ENCODE data around the gene AMIGO2. TPM values are rescaled to one million over a fixed set of nuclear protein-coding genes. Genes with fewer than 3 reads are reported as not detected.

The AMIGO2 gene
- total and polyA plus RNA-seq, 9 of the 15 experiments (the other 6 are each of a cell fraction or from before 2014, with no cell fraction given), result 2.0 to 8.3 (median 3.8) TPM

DNA sequence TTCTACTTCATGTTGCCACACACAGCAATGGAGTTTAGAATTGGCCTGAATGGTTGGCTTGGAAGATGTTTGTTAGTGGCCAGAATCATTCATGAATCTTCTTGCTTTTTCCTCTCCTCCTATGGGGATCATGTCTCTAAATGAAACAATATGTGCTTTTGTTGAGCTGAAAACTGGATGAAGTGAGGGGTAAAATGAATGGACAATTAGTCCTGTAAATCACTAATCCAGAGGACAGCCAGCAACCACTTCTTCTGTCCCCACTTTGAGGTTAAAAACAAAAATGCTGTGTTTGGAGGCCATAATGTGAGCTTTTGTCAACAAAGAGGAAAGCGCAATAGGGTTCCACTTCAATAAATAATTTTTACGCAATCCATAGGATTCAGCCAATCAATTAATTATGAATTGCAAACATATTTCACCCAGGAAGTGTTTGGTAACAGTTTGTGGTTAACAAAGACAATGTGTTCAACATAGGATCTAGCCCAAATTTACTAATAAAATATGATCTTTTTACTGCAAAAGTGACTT lies 30.3 kb upstream of the AMIGO2 start:
- ChIA-PET POLR2A (interaction anchor here (0.6 kb wide), 1 partner anchor 8 kb away, joined by 3 read pairs; no protein-coding TSS in a partner anchor), CTCF (ENCODE audit: low intra/inter-chr PET ratio) (no interaction called here)
- WGBS (ENCODE audit: insufficient coverage, low coverage, missing lambda C conversion rate), result 85% methylated on average over 2 of the region's 2 CpGs
- H3K9me3 ChIP-seq (replicated peaks; ENCODE audit: control insufficient read depth, insufficient read depth, low read depth, low read length), result no peaks in the 10 kb centered on the region
- TF ChIP-seq LCOR (CRISPR knock-in tag; IDR thresholded peaks at IDR 0.05), result no peak
- no peak for TF ChIP-seq ZNF507 (tag; conservative IDR thresholded peaks at IDR 0.05)
- TF ChIP-seq, protein P1, sequence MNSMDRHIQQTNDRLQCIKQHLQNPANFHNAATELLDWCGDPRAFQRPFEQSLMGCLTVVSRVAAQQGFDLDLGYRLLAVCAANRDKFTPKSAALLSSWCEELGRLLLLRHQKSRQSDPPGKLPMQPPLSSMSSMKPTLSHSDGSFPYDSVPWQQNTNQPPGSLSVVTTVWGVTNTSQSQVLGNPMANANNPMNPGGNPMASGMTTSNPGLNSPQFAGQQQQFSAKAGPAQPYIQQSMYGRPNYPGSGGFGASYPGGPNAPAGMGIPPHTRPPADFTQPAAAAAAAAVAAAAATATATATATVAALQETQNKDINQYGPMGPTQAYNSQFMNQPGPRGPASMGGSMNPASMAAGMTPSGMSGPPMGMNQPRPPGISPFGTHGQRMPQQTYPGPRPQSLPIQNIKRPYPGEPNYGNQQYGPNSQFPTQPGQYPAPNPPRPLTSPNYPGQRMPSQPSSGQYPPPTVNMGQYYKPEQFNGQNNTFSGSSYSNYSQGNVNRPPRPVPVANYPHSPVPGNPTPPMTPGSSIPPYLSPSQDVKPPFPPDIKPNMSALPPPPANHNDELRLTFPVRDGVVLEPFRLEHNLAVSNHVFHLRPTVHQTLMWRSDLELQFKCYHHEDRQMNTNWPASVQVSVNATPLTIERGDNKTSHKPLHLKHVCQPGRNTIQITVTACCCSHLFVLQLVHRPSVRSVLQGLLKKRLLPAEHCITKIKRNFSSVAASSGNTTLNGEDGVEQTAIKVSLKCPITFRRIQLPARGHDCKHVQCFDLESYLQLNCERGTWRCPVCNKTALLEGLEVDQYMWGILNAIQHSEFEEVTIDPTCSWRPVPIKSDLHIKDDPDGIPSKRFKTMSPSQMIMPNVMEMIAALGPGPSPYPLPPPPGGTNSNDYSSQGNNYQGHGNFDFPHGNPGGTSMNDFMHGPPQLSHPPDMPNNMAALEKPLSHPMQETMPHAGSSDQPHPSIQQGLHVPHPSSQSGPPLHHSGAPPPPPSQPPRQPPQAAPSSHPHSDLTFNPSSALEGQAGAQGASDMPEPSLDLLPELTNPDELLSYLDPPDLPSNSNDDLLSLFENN (IDR thresholded peaks at IDR 0.05; ENCODE audit: low read depth in 2 of 2, low read length in 2 of 2), result no peak
- TF ChIP-seq HDAC3 (IDR thresholded peaks at IDR 0.05; ENCODE audit: borderline replicate concordance, partially characterized antibody), result no peak
- no peak for TF ChIP-seq TARDBP (IDR thresholded peaks at IDR 0.05)
- TF ChIP-seq ETV1 (tag; conservative IDR thresholded peaks at IDR 0.05; ENCODE audit: low read depth), result no peak
- TF ChIP-seq TCFL5 (CRISPR knock-in tag; conservative IDR thresholded peaks at IDR 0.05), result no peak
- TF ChIP-seq ZNF23 (CRISPR knock-in tag; IDR thresholded peaks at IDR 0.05), result no peak
- TF ChIP-seq KAT7 (CRISPR knock-in tag; IDR thresholded peaks at IDR 0.05; ENCODE audit: borderline replicate concordance), result no peak
- TF ChIP-seq, protein P2, sequence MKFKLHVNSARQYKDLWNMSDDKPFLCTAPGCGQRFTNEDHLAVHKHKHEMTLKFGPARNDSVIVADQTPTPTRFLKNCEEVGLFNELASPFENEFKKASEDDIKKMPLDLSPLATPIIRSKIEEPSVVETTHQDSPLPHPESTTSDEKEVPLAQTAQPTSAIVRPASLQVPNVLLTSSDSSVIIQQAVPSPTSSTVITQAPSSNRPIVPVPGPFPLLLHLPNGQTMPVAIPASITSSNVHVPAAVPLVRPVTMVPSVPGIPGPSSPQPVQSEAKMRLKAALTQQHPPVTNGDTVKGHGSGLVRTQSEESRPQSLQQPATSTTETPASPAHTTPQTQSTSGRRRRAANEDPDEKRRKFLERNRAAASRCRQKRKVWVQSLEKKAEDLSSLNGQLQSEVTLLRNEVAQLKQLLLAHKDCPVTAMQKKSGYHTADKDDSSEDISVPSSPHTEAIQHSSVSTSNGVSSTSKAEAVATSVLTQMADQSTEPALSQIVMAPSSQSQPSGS (CRISPR knock-in tag; IDR thresholded peaks at IDR 0.05), result no peak
- no peak for TF ChIP-seq RBFOX2 (IDR thresholded peaks at IDR 0.05; ENCODE audit: low read depth, low read length)
- no peak for TF ChIP-seq POLR2B (IDR thresholded peaks at IDR 0.05; ENCODE audit: low read depth, partially characterized antibody)
- TF ChIP-seq EP300 (IDR thresholded peaks at IDR 0.05; ENCODE audit: low read length), result no peak
- TF ChIP-seq GABPB1 (CRISPR knock-in tag; IDR thresholded peaks at IDR 0.05), result no peak
- no peak for TF ChIP-seq SIN3A (IDR thresholded peaks at IDR 0.05; ENCODE audit: borderline replicate concordance in 2 of 2, control insufficient read depth in 1 of 2, low read depth in 2 of 2, low read length in 2 of 2)
- no peak for TF ChIP-seq ZNF79 (CRISPR knock-in tag; IDR thresholded peaks at IDR 0.05; ENCODE audit: low read depth)
- TF ChIP-seq ZNF551 (CRISPR knock-in tag; IDR thresholded peaks at IDR 0.05), result no peak
- TF ChIP-seq U2AF2 (optimal IDR thresholded peaks at IDR 0.05; ENCODE audit: low read depth, low read length), result no peak
- no peaks in the 10 kb centered on the region for H3K79me2 ChIP-seq (ENCODE audit: control insufficient read depth, insufficient read depth, low read length)
- H3K27me3 ChIP-seq (ENCODE audit: control insufficient read depth in 2 of 2, insufficient read depth in 2 of 2, low read length in 2 of 2), result no peaks in the 10 kb centered on the region
- H3K27ac ChIP-seq (ENCODE audit: extremely low read depth, low read depth, low read length), result no peak overlapping the region
- H3K4me3 ChIP-seq, result no peak overlapping the region
- H3K9ac ChIP-seq (ENCODE audit: insufficient read depth in 1 of 2, low read depth in 2 of 2, low read length in 2 of 2), result no peak overlapping the region
- DNase-seq (ENCODE audit: extremely low read depth in 1 of 4, low spot score in 3 of 4) (no peak), FAIRE-seq (no peak), ATAC-seq (no peak)
- H3K4me2 ChIP-seq (ENCODE audit: insufficient read depth, low read length), result no peak overlapping the region
- H3K36me3 ChIP-seq (ENCODE audit: control insufficient read depth, insufficient read depth, low read length), result no peaks in the 10 kb centered on the region
- intact Hi-C loops (cut with micrococcal nuclease), result no loop called here
- no TSS peak for BruUV-seq (replicated peaks)
- H3K4me1 ChIP-seq (replicated peaks in 1 of 2; ENCODE audit: control insufficient read depth in 2 of 2, insufficient read depth in 2 of 2, low read length in 2 of 2), result peaks cover 0 to 7% of the 10 kb centered on the region in 2 experiments; a peak in 3 of 5 replicates
- no peaks in the 10 kb centered on the region for H4K20me1 ChIP-seq (replicated peaks; ENCODE audit: control insufficient read depth, insufficient read depth, low read length)
- no peak overlapping the region for H2AFZ ChIP-seq (ENCODE audit: low read depth, low read length)
- in situ Hi-C loops (cut with MboI), result no loop called here
- no peaks in the 10 kb centered on the region for H3K9me1 ChIP-seq (ENCODE audit: control insufficient read depth, insufficient read depth, low read length)
